ENCODE measurements around the gene ROR2. TPM values are rescaled to one million over a fixed set of nuclear protein-coding genes. Genes with fewer than 3 reads are reported as not detected.
A peak's percentile ranks its signal among the peaks of the same experiment; 100 is the strongest.

ROR2 gene
- 1 to 10 TPM in 1 of 3 donors, not detected in 2; 1.7 TPM for total RNA-seq
- 0.52 TPM for total RNA-seq (2013)

DNA sequence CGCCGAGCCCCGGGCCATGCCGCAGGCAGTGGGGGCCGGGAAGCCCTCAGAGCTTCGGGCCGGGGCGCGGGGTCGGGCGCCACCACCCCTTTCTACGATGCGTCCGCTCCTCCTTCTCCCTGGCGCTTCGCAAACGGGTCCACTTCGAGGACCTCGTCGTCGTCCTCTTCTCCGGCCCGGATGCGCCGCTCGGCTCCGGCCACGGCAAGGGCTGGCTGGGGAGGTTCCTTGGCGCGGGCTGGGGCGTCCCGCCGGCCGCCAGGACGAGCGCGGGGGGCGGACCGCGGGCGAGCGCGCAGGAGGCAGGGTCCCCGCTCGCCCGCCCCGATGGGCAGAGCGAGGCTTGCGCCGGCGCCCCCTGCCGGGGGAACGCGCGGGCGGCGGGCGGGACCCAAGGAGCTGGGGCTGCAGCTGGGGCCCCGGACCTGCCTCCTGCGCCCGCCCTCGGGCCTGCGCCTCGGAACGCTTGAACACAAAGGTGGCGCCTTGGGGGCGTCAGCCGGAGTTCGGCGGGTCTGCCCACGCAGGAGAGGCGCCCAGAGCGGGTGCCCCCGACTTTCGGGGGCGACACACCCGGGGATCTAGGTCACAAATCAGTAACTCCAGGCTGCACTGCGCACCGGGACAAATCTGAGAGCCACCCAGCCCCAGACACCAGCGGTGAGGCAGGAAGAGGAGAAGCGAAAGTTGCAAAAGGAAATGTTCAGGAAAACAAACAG lies at the start of gene ROR2:
Gene ROR2 (minus strand): TSS at position 283 of the 719 bp plus-strand sequence.
- H3K27me3 Mint-ChIP-seq (ENCODE audit: low read depth in 2 of 2): peaks cover 52 to 65% of the 10 kb centered on the region in 2 donors
- H3K9me3 Mint-ChIP-seq: no peaks in the 10 kb centered on the region
- Histone ChIP-seq H3K27me3 (ENCODE audit: control insufficient read depth, insufficient read depth, low read length) (peaks cover 34% of the 10 kb centered on the region), H3K9me3 (ENCODE audit: control insufficient read depth, insufficient read depth, low read length) (no peaks in the 10 kb centered on the region), H3K4me1 (ENCODE audit: control insufficient read depth, insufficient read depth, low read length) (peaks cover 11% of the 10 kb centered on the region), H3K27ac (ENCODE audit: low read length) (no peak within 1 kb of the TSS), H3K36me3 (ENCODE audit: control insufficient read depth, insufficient read depth, low read length) (no peaks in the 10 kb centered on the region), H3K4me3 (ENCODE audit: low read length) (no peak within 1 kb of the TSS)
- no peaks in the 10 kb centered on the region for H3K36me3 Mint-ChIP-seq
- under 1% methylated on average over 81 of the region's 81 CpGs for WGBS (ENCODE audit: insufficient coverage)
- TF ChIP-seq, protein P1, sequence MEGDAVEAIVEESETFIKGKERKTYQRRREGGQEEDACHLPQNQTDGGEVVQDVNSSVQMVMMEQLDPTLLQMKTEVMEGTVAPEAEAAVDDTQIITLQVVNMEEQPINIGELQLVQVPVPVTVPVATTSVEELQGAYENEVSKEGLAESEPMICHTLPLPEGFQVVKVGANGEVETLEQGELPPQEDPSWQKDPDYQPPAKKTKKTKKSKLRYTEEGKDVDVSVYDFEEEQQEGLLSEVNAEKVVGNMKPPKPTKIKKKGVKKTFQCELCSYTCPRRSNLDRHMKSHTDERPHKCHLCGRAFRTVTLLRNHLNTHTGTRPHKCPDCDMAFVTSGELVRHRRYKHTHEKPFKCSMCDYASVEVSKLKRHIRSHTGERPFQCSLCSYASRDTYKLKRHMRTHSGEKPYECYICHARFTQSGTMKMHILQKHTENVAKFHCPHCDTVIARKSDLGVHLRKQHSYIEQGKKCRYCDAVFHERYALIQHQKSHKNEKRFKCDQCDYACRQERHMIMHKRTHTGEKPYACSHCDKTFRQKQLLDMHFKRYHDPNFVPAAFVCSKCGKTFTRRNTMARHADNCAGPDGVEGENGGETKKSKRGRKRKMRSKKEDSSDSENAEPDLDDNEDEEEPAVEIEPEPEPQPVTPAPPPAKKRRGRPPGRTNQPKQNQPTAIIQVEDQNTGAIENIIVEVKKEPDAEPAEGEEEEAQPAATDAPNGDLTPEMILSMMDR (IDR thresholded peaks at IDR 0.05): peak; percentile 31
- H3K27ac Mint-ChIP-seq: no peak within 1 kb of the TSS
- intact Hi-C loops (cut with micrococcal nuclease): loop anchor here (1.0 to 5.0 kb wide), 2 partner anchors 175 to 1033 kb away; no protein-coding TSS in a partner anchor
- H3K4me3 Mint-ChIP-seq: peak within 1 kb of the TSS; percentile 53
- H3K4me1 Mint-ChIP-seq: peaks cover 0 to 11% of the 10 kb centered on the region in 2 donors
- ATAC-seq: peak; percentile 65 to 88 (median 69)
- DNase-seq: peak; percentile 46 to 58

DNA sequence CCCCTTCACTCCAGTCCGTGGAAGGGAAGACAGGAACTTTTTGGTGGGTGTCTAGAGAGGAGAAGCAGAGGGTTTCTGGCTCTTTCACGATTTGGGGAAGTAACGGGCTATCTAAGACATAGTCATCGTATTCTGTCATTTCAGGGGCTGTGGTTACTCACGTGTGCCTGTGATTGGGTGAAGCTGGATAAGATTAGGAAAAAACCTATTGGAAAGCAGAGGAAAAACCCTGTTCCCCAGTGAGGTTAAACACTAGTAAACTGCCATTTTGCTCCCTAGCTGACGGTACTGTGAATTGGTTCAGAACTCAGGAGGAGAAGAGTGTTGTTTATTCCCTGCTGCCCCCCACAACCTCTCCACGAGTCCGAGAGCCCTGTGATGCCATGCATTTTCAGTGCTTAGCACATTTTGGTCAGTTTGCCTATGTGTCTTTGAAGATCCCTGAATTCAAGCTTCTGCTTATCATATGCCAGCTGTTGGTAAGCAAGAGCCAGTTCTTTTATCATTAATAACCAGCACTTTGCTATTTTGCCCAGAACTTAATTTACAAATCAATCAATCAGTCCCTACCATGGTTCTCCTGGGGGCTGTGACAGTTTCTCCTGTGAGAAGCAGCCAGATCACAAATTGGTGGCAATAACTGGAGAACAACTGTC lies 45.1 kb upstream of the ROR2 start:
- Histone ChIP-seq H3K4me3 (ENCODE audit: low read length) (no peak overlapping the region), H3K4me1 (ENCODE audit: control insufficient read depth, insufficient read depth, low read length) (no peaks in the 10 kb centered on the region), H3K27ac (ENCODE audit: low read length) (no peak overlapping the region), H3K27me3 (ENCODE audit: control insufficient read depth, insufficient read depth, low read length) (no peaks in the 10 kb centered on the region), H3K36me3 (ENCODE audit: control insufficient read depth, insufficient read depth, low read length) (no peaks in the 10 kb centered on the region), H3K9me3 (ENCODE audit: control insufficient read depth, insufficient read depth, low read length) (no peaks in the 10 kb centered on the region)
- no peak overlapping the region for H3K27ac Mint-ChIP-seq
- no peak overlapping the region for H3K4me3 Mint-ChIP-seq
- no peaks in the 10 kb centered on the region for H3K4me1 Mint-ChIP-seq
- H3K27me3 Mint-ChIP-seq (ENCODE audit: low read depth in 2 of 2): peaks cover 6 to 16% of the 10 kb centered on the region in 2 donors
- ATAC-seq (no peak), DNase-seq (no peak)
- intact Hi-C loops (cut with micrococcal nuclease): no loop called here
- WGBS (ENCODE audit: insufficient coverage): 15% methylated on average over 8 of the region's 8 CpGs
- H3K36me3 Mint-ChIP-seq: no peaks in the 10 kb centered on the region
- no peaks in the 10 kb centered on the region for H3K9me3 Mint-ChIP-seq
- TF ChIP-seq, protein P1 (IDR thresholded peaks at IDR 0.05): no peak

DNA sequence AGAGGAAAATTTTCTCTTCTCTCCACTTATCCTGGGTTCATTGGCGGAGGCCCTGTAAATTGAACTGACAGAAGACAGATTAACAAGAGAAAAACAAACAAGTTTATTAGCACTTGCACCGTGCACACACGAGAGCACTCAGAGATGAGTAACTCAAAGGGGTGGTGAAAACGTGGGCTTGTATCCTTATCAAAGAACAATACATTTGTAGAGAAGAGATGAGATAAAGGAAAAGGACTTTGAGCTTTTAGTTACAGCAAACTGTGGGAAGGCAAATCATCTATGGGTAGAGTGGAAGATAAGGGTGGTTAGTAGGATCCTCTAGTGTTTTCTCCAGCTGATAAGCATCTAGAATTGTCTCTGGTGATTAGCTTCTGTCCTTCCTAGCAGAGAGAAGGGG lies 44.4 kb upstream of the ROR2 start:
- 55% methylated on average over 4 of the region's 4 CpGs for WGBS (ENCODE audit: insufficient coverage)
- no peaks in the 10 kb centered on the region for H3K36me3 Mint-ChIP-seq

More for the DNA sequence above, 44.4 kb upstream of the ROR2 start:
- H3K27me3 ChIP-seq (ENCODE audit: control insufficient read depth, insufficient read depth, low read length): no peaks in the 10 kb centered on the region
- no peaks in the 10 kb centered on the region for H3K4me1 ChIP-seq (ENCODE audit: control insufficient read depth, insufficient read depth, low read length)
- peaks cover 6 to 13% of the 10 kb centered on the region in 2 donors for H3K27me3 Mint-ChIP-seq (ENCODE audit: low read depth in 2 of 2)
- H3K9me3 Mint-ChIP-seq: no peaks in the 10 kb centered on the region
- TF ChIP-seq, protein P1 (IDR thresholded peaks at IDR 0.05): no peak
- H3K36me3 ChIP-seq (ENCODE audit: control insufficient read depth, insufficient read depth, low read length): no peaks in the 10 kb centered on the region
- H3K4me3 Mint-ChIP-seq: no peak overlapping the region
- no peaks in the 10 kb centered on the region for H3K9me3 ChIP-seq (ENCODE audit: control insufficient read depth, insufficient read depth, low read length)
- DNase-seq (no peak), ATAC-seq (no peak)
- H3K27ac Mint-ChIP-seq: no peak overlapping the region
- H3K4me1 Mint-ChIP-seq: no peaks in the 10 kb centered on the region
- H3K27ac ChIP-seq (ENCODE audit: low read length): no peak overlapping the region
- intact Hi-C loops (cut with micrococcal nuclease): no loop called here
- no peak overlapping the region for H3K4me3 ChIP-seq (ENCODE audit: low read length)

Measured in natural killer cell (primary cell).